HG03139 (cell line): ENCODE measurements around the gene LMO3.

Source experiments
- ATAC-seq: cut with Tn5 transposase; IDR thresholded peaks from one replicate; pipeline ENCODE4 v1.9.1; 2021; ENCODE audit not compliant: unreplicated experiment

Gene LMO3

GRCh38 chr12:16602412-16602811 is 3.5 kb downstream of the LMO3 start:
- ATAC-seq: no peak

- no peak for ATAC-seq
Observed at GRCh38 chr12:16600525-16600924, 5.4 kb downstream of the LMO3 start.

- no peak for ATAC-seq
Observed at GRCh38 chr12:16599081-16599480, 6.9 kb downstream of the LMO3 start.

GRCh38 chr12:16594797-16595196 is 11.2 kb downstream of the LMO3 start:
- no peak for ATAC-seq

GRCh38 chr12:16593546-16593945 is 12.4 kb downstream of the LMO3 start:
- ATAC-seq: no peak

- ATAC-seq: no peak
Observed at GRCh38 chr12:16590645-16591044, 15.3 kb downstream of the LMO3 start.

GRCh38 chr12:16588812-16589211 is 17.1 kb downstream of the LMO3 start:
- ATAC-seq: no peak

GRCh38 chr12:16587514-16587913 is 18.4 kb downstream of the LMO3 start:
- ATAC-seq: no peak

GRCh38 chr12:16587110-16587453 is 18.9 kb downstream of the LMO3 start:
- ATAC-seq: no peak

- ATAC-seq: no peak
Observed at GRCh38 chr12:16586350-16587109, 19.4 kb downstream of the LMO3 start.

- ATAC-seq: no peak
Observed at GRCh38 chr12:16585781-16586180, 20.2 kb downstream of the LMO3 start.

GRCh38 chr12:16583969-16584745 is 21.8 kb downstream of the LMO3 start:
- ATAC-seq: no peak

- ATAC-seq: no peak
Observed at GRCh38 chr12:16581416-16581815, 24.5 kb downstream of the LMO3 start.

- no peak for ATAC-seq
Observed at GRCh38 chr12:16579041-16579440, 26.9 kb downstream of the LMO3 start.

- ATAC-seq: no peak
Observed at GRCh38 chr12:16573398-16574077, 32.4 kb downstream of the LMO3 start.

GRCh38 chr12:16568873-16569272 is 37.1 kb downstream of the LMO3 start:
- no peak for ATAC-seq

- no peak for ATAC-seq
Observed at GRCh38 chr12:16564675-16565074, 41.3 kb downstream of the LMO3 start.

- ATAC-seq: no peak
Observed at GRCh38 chr12:16563504-16563903, 42.5 kb downstream of the LMO3 start.

- ATAC-seq: no peak
Observed at GRCh38 chr12:16562921-16563320, 43.0 kb downstream of the LMO3 start.

GRCh38 chr12:16562435-16562834 is 43.5 kb downstream of the LMO3 start:
- ATAC-seq: no peak

- ATAC-seq: no peak
Observed at GRCh38 chr12:16560273-16560672, 45.7 kb downstream of the LMO3 start.

GRCh38 chr12:16555630-16556029 is 50.3 kb downstream of the LMO3 start:
- no peak for ATAC-seq
